ENCODE data around the gene PRSS33. TPM values are rescaled to one million over a fixed set of nuclear protein-coding genes. Genes with fewer than 3 reads are reported as not detected.

Gene PRSS33
- total and polyA plus RNA-seq, 9 of the 15 experiments (the other 6 are each of a cell fraction or from before 2014, with no cell fraction given), result not detected

DNA sequence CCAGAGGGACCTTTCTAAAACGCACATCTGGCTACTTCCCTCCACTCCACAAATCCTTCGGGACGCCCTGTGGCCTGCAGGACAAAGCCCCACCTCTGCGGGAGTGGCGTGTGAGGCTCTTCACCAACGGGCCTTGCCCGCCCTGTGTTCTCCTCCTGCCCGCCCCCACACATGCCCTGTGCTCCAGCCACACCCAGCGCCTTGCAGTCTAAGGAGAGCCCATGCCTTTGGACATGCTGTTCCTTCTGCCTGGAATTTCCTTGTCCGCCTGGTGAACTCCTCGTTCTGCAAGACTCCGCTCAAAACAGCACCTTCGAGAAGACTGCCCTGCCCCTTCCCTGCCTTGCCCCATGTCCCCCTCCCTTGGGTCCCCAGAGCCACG lies 17.7 kb downstream of the PRSS33 start (continued):
- TF ChIP-seq, protein P1, sequence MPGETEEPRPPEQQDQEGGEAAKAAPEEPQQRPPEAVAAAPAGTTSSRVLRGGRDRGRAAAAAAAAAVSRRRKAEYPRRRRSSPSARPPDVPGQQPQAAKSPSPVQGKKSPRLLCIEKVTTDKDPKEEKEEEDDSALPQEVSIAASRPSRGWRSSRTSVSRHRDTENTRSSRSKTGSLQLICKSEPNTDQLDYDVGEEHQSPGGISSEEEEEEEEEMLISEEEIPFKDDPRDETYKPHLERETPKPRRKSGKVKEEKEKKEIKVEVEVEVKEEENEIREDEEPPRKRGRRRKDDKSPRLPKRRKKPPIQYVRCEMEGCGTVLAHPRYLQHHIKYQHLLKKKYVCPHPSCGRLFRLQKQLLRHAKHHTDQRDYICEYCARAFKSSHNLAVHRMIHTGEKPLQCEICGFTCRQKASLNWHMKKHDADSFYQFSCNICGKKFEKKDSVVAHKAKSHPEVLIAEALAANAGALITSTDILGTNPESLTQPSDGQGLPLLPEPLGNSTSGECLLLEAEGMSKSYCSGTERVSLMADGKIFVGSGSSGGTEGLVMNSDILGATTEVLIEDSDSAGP (CRISPR knock-in tag; IDR thresholded peaks at IDR 0.05), result no peak
- TF ChIP-seq, protein P2, sequence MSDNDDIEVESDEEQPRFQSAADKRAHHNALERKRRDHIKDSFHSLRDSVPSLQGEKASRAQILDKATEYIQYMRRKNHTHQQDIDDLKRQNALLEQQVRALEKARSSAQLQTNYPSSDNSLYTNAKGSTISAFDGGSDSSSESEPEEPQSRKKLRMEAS (CRISPR knock-in tag; IDR thresholded peaks at IDR 0.05), result 0 out of 2 replicates have a peak, but pooled peaks have one; percentile 4
- TF ChIP-seq ZBTB8A (IDR thresholded peaks at IDR 0.05; ENCODE audit: partially characterized antibody), result no peak
- TF ChIP-seq SIX5 (IDR thresholded peaks at IDR 0.05; ENCODE audit: borderline replicate concordance in 1 of 2, insufficient read depth in 1 of 2, low read depth in 1 of 2, low read length in 2 of 2), result no peak
- no peak for TF ChIP-seq CBFA2T2 (conservative IDR thresholded peaks at IDR 0.05)

DNA sequence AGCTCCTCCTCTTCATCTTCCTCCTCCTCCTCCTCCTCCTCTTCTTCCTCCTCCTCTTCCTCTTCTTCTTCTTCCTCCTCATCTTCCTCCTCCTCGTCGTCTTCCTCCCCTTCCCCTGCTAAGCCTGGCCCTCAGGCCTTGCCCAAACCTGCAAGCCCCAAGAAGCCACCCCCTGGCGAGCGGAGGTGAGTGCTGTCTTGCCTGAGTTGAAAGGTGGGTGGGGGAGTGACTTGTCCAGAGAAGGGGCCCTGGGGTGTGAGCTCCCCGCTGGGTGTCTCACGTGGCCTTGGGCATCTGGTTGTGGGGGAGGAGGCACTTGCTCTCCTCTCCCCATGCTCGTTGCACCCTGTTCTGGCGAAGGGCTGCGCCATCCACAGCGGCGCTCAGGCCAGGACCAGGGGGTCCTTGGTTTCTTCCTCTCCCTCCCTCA lies 18.2 kb downstream of the PRSS33 start:
- peak in 2 of 4 experiments; percentile 48 to 50 for DNase-seq (ENCODE audit: extremely low read depth in 1 of 4, low spot score in 3 of 4)
- Histone ChIP-seq H2AFZ (ENCODE audit: low read depth, low read length) (no peak overlapping the region), H3K27me3 (ENCODE audit: control insufficient read depth in 2 of 2, insufficient read depth in 2 of 2, low read length in 2 of 2) (no peaks in the 10 kb centered on the region), H3K36me3 (ENCODE audit: control insufficient read depth, insufficient read depth, low read length) (peaks cover 99% of the 10 kb centered on the region), H3K9me1 (ENCODE audit: control insufficient read depth, insufficient read depth, low read length) (no peaks in the 10 kb centered on the region), H3K9ac (ENCODE audit: insufficient read depth in 1 of 2, low read depth in 2 of 2, low read length in 2 of 2) (peak overlapping the region in 1 of 2 experiments; percentile 81; a peak in 2 of 4 replicates), H4K20me1 (replicated peaks; ENCODE audit: control insufficient read depth, insufficient read depth, low read length) (peaks cover 24% of the 10 kb centered on the region), H3K9me3 (replicated peaks; ENCODE audit: control insufficient read depth, insufficient read depth, low read depth, low read length) (peaks cover 3% of the 10 kb centered on the region; the same call in 1 of the 2 replicates), H3K4me2 (ENCODE audit: insufficient read depth, low read length) (no peak overlapping the region), H3K4me1 (replicated peaks in 1 of 2; ENCODE audit: control insufficient read depth in 2 of 2, insufficient read depth in 2 of 2, low read length in 2 of 2) (peaks cover 15 to 60% of the 10 kb centered on the region in 2 experiments; a peak in 4 of 5 replicates), H3K27ac (ENCODE audit: extremely low read depth, low read depth, low read length) (no peak overlapping the region), H3K4me3 (no peak overlapping the region), H3K79me2 (ENCODE audit: control insufficient read depth, insufficient read depth, low read length) (peaks cover 44% of the 10 kb centered on the region)
- FAIRE-seq, result no peak
- WGBS (ENCODE audit: insufficient coverage, low coverage, missing lambda C conversion rate), result 57% methylated on average over 6 of the region's 11 CpGs
- in situ Hi-C loops (cut with MboI) (no loop called here), intact Hi-C loops (cut with micrococcal nuclease) (no loop called here)
- no TSS peak for BruUV-seq (replicated peaks)
- no peak for ATAC-seq
- POLR2A ChIA-PET, result interaction anchor here (0.5 to 9.0 kb wide), 11 partner anchors 8 to 108 kb away, joined by 3 to 96 read pairs (median 3); partner anchors contain the start of genes ELOB and SRRM2
- CTCF ChIA-PET (ENCODE audit: low intra/inter-chr PET ratio), result no interaction called here
- TF ChIP-seq, protein P3, sequence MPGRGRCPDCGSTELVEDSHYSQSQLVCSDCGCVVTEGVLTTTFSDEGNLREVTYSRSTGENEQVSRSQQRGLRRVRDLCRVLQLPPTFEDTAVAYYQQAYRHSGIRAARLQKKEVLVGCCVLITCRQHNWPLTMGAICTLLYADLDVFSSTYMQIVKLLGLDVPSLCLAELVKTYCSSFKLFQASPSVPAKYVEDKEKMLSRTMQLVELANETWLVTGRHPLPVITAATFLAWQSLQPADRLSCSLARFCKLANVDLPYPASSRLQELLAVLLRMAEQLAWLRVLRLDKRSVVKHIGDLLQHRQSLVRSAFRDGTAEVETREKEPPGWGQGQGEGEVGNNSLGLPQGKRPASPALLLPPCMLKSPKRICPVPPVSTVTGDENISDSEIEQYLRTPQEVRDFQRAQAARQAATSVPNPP (IDR thresholded peaks at IDR 0.05; ENCODE audit: borderline replicate concordance, insufficient read depth, insufficient read length), result no peak
- TF ChIP-seq MCM5 (IDR thresholded peaks at IDR 0.05; ENCODE audit: low read depth) (no peak), ZNF583 (CRISPR knock-in tag; IDR thresholded peaks at IDR 0.05) (no peak), ZNF239 (CRISPR knock-in tag; IDR thresholded peaks at IDR 0.05) (no peak), POLR2AphosphoS5 (IDR thresholded peaks at IDR 0.05; ENCODE audit: control insufficient read depth, insufficient read depth, low read depth, low read length) (no peak)
- TF ChIP-seq, protein P4, sequence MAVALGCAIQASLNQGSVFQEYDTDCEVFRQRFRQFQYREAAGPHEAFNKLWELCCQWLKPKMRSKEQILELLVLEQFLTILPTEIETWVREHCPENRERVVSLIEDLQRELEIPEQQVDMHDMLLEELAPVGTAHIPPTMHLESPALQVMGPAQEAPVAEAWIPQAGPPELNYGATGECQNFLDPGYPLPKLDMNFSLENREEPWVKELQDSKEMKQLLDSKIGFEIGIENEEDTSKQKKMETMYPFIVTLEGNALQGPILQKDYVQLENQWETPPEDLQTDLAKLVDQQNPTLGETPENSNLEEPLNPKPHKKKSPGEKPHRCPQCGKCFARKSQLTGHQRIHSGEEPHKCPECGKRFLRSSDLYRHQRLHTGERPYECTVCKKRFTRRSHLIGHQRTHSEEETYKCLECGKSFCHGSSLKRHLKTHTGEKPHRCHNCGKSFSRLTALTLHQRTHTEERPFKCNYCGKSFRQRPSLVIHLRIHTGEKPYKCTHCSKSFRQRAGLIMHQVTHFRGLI (CRISPR knock-in tag; IDR thresholded peaks at IDR 0.05), result no peak
- TF ChIP-seq, protein P5, sequence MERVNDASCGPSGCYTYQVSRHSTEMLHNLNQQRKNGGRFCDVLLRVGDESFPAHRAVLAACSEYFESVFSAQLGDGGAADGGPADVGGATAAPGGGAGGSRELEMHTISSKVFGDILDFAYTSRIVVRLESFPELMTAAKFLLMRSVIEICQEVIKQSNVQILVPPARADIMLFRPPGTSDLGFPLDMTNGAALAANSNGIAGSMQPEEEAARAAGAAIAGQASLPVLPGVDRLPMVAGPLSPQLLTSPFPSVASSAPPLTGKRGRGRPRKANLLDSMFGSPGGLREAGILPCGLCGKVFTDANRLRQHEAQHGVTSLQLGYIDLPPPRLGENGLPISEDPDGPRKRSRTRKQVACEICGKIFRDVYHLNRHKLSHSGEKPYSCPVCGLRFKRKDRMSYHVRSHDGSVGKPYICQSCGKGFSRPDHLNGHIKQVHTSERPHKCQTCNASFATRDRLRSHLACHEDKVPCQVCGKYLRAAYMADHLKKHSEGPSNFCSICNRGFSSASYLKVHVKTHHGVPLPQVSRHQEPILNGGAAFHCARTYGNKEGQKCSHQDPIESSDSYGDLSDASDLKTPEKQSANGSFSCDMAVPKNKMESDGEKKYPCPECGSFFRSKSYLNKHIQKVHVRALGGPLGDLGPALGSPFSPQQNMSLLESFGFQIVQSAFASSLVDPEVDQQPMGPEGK (CRISPR knock-in tag; IDR thresholded peaks at IDR 0.05; ENCODE audit: borderline replicate concordance), result no peak
- TF ChIP-seq, protein P6, sequence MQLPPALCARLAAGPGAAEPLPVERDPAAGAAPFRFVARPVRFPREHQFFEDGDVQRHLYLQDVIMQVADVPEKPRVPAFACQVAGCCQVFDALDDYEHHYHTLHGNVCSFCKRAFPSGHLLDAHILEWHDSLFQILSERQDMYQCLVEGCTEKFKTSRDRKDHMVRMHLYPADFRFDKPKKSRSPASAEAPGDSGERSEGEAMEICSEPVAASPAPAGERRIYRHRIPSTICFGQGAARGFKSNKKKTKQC (CRISPR knock-in tag; IDR thresholded peaks at IDR 0.05), result no peak

All from K562 (cell line).